HCT116 (cell line): ENCODE measurements around the gene VASH1.

ENCODE experiments used
- POLR2A ChIP-seq: IDR thresholded peaks from 2 replicates; pipeline ENCODE4 v1.7.0; 2011; ENCODE audit warnings: borderline replicate concordance; ENCODE audit not compliant: insufficient read depth, insufficient read length; ENCODE audit errors: extremely low read depth
- RAD21 ChIP-seq: IDR thresholded peaks from 2 replicates; pipeline ENCODE4 v1.6.1; 2012; ENCODE audit warnings: low read depth, mild to moderate bottlenecking
- SIN3A ChIP-seq: IDR thresholded peaks from 2 replicates; pipeline ENCODE4 v1.6.1; 2012; ENCODE audit warnings: low read depth
- TF ChIP-seq, protein P1 (sequence below), 3 experiments: fragments of 200-600 bp in 1 of 3; sonication (generic) in 1 of 3; IDR thresholded peaks in 2 of 3; conservative IDR thresholded peaks in 1 of 3; 2 replicates each; pipeline ENCODE4 v1.5.1; 2012 to 2017; ENCODE audit warnings: low read depth in 2 of 3, low read length in 2 of 3, antibody characterized with exemption in 1 of 3, borderline replicate concordance in 1 of 3, control low read depth in 1 of 3, mild to moderate bottlenecking in 1 of 3, mixed read lengths in 1 of 3, mixed run types in 1 of 3, moderate library complexity in 1 of 3; ENCODE audit not compliant: insufficient read depth in 1 of 3
- TF ChIP-seq, protein P2 (sequence below): IDR thresholded peaks from 2 replicates; pipeline ENCODE4 v1.6.1; 2012

DNA sequence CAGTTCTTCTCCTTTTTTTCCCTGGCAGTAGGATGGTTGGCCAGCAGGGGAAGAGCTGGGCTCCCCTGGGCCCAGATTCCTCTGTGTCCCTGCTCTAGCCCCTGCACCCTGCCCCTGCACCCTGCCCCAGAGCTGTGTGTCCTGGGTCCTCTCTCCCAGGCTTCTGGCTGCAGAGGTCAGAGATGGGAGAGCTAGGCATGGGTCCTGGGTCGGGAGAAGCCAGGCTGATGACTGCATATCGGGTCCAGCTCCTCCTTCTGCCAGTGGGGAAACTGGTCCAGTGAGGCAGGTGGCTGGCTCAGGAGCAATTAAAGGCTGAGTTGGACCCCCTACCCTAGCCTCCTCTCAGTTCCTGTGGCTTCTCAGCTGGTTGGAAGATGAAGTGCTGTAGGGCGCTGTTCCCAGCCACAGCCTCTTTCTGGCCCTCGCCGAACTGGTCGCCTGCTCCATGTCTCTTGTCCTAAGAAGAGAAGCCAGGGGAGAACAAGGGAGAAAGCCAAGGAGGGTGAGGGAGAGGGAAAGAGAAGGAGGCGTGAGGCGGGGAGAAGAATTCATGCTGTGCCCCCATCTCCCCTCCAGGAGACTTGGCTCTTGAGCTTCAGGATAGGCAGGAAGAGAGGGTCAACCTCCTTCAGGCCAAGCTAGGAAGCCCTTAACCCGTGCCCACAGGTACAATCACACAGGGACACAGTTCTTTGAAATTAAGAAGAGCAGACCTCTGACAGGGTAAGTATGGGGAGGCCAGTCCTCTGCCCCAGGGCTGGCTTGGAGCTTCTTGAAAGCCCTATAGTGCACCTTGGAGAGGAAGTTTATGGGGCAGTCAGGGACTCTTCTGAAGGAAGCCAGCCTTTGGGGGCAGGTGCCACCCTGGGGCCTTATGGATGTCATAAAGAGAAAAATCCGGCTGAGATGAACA is 9.5 kb downstream of the VASH1 start:
- TF ChIP-seq, protein P1, sequence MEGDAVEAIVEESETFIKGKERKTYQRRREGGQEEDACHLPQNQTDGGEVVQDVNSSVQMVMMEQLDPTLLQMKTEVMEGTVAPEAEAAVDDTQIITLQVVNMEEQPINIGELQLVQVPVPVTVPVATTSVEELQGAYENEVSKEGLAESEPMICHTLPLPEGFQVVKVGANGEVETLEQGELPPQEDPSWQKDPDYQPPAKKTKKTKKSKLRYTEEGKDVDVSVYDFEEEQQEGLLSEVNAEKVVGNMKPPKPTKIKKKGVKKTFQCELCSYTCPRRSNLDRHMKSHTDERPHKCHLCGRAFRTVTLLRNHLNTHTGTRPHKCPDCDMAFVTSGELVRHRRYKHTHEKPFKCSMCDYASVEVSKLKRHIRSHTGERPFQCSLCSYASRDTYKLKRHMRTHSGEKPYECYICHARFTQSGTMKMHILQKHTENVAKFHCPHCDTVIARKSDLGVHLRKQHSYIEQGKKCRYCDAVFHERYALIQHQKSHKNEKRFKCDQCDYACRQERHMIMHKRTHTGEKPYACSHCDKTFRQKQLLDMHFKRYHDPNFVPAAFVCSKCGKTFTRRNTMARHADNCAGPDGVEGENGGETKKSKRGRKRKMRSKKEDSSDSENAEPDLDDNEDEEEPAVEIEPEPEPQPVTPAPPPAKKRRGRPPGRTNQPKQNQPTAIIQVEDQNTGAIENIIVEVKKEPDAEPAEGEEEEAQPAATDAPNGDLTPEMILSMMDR (IDR thresholded peaks at IDR 0.05 in 2 of 3, conservative IDR thresholded peaks at IDR 0.05 in 1 of 3; ENCODE audit: borderline replicate concordance in 1 of 3, insufficient read depth in 1 of 3, low read depth in 2 of 3, low read length in 2 of 3), result no peak
- no peak for TF ChIP-seq POLR2A
- TF ChIP-seq RAD21, result no peak
- TF ChIP-seq, protein P2, sequence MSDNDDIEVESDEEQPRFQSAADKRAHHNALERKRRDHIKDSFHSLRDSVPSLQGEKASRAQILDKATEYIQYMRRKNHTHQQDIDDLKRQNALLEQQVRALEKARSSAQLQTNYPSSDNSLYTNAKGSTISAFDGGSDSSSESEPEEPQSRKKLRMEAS, result no peak
- TF ChIP-seq SIN3A, result no peak
